ENCODE results near the gene TRERF1. TPM values are rescaled to one million over a fixed set of nuclear protein-coding genes. Genes with fewer than 3 reads are reported as not detected.

Gene TRERF1
- total and polyA plus RNA-seq, 7 donors = 0.21 to 0.99 (median 0.44) TPM

GRCh38 chr6:42302411-42302810 is 149.3 kb downstream of the TRERF1 start:
- DNase-seq (no peak), ATAC-seq (no peak)
- WGBS, 3 donors = 79 to 85% (median 79%) methylated on average over 3 of the region's 3 CpGs
- Histone ChIP-seq H3K36me3 (ENCODE audit: insufficient read depth in 1 of 2, low read depth in 1 of 2) (no peaks in the 10 kb centered on the region), H3K27me3 (ENCODE audit: insufficient read depth in 3 of 3, low read length in 2 of 3) (no peaks in the 10 kb centered on the region), H3K4me1 (no peaks in the 10 kb centered on the region), H3K27ac (no peak overlapping the region), H3K4me3 (no peak overlapping the region), H3K9me3 (no peaks in the 10 kb centered on the region)
- no peak for TF ChIP-seq CTCF (IDR thresholded peaks at IDR 0.05)
- intact Hi-C loops (cut with DNase I) = no loop called here

- no peak for TF ChIP-seq CTCF (IDR thresholded peaks at IDR 0.05)
- Histone ChIP-seq H3K27me3 (ENCODE audit: insufficient read depth in 3 of 3, low read length in 2 of 3) (no peaks in the 10 kb centered on the region), H3K36me3 (ENCODE audit: insufficient read depth in 1 of 2, low read depth in 1 of 2) (no peaks in the 10 kb centered on the region), H3K27ac (no peak overlapping the region), H3K4me3 (no peak overlapping the region), H3K4me1 (no peaks in the 10 kb centered on the region), H3K9me3 (no peaks in the 10 kb centered on the region)
- intact Hi-C loops (cut with DNase I) = no loop called here
- no peak for DNase-seq
- no peak for ATAC-seq
- WGBS, 3 donors = 70 to 82% (median 81%) methylated on average over 1 of the region's 1 CpG
Observed at GRCh38 chr6:42301986-42302385, 149.7 kb downstream of the TRERF1 start.

GRCh38 chr6:42300701-42301100 is 151.0 kb downstream of the TRERF1 start:
- Histone ChIP-seq H3K27me3 (ENCODE audit: insufficient read depth in 3 of 3, low read length in 2 of 3) (no peaks in the 10 kb centered on the region), H3K27ac (no peak overlapping the region), H3K9me3 (no peaks in the 10 kb centered on the region), H3K4me1 (no peaks in the 10 kb centered on the region), H3K4me3 (no peak overlapping the region), H3K36me3 (ENCODE audit: insufficient read depth in 1 of 2, low read depth in 1 of 2) (no peaks in the 10 kb centered on the region)
- intact Hi-C loops (cut with DNase I) = no loop called here
- 80 to 84% (median 83%) methylated on average over 1 of the region's 1 CpG for WGBS, 3 donors
- TF ChIP-seq CTCF (IDR thresholded peaks at IDR 0.05) = no peak
- ATAC-seq (no peak), DNase-seq (no peak)

- Histone ChIP-seq H3K36me3 (ENCODE audit: insufficient read depth in 1 of 2, low read depth in 1 of 2) (no peaks in the 10 kb centered on the region), H3K27me3 (ENCODE audit: insufficient read depth in 3 of 3, low read length in 2 of 3) (no peaks in the 10 kb centered on the region), H3K4me1 (no peaks in the 10 kb centered on the region), H3K9me3 (no peaks in the 10 kb centered on the region), H3K4me3 (no peak overlapping the region), H3K27ac (no peak overlapping the region)
- WGBS, 3 donors = 78 to 87% (median 84%) methylated on average over 1 of the region's 1 CpG
- DNase-seq = no peak
- no peak for TF ChIP-seq CTCF (IDR thresholded peaks at IDR 0.05)
- intact Hi-C loops (cut with DNase I) = no loop called here
- no peak for ATAC-seq
Observed at GRCh38 chr6:42300185-42300584, 151.5 kb downstream of the TRERF1 start.

- no peak for DNase-seq
- no peak for ATAC-seq
- Histone ChIP-seq H3K9me3 (no peaks in the 10 kb centered on the region), H3K36me3 (ENCODE audit: insufficient read depth in 1 of 2, low read depth in 1 of 2) (no peaks in the 10 kb centered on the region), H3K4me1 (no peaks in the 10 kb centered on the region), H3K27me3 (ENCODE audit: insufficient read depth in 3 of 3, low read length in 2 of 3) (no peaks in the 10 kb centered on the region), H3K4me3 (no peak overlapping the region), H3K27ac (no peak overlapping the region)
- intact Hi-C loops (cut with DNase I) = no loop called here
- TF ChIP-seq CTCF (IDR thresholded peaks at IDR 0.05) = no peak
Observed at GRCh38 chr6:42297661-42298060, 154.1 kb downstream of the TRERF1 start.
